Gastrocnemius medialis (tissue), 4 donors: Measurements from ENCODE around the gene MAP2K5.

Experiments used
- POLR2A ChIP-seq, 2 donors: fragments of 450-650 bp; IDR thresholded peaks; one replicate each; pipeline ENCODE4 v1.6.1; 2017; ENCODE audit warnings: antibody characterized with exemption in 2 of 2, mild to moderate bottlenecking in 2 of 2, moderate library complexity in 2 of 2
- TF ChIP-seq, protein P1 (sequence below), 5 experiments: fragments of 450-650 bp in 3 of 5; fragments of 200-600 bp in 2 of 5; sonication (generic) in 2 of 5; IDR thresholded peaks in 4 of 5; conservative IDR thresholded peaks in 1 of 5; 1 replicate in 4 of 5; 2 replicates in 1 of 5; pipeline ENCODE4 v1.5.1; 2016 to 2019; ENCODE audit warnings: antibody characterized with exemption in 5 of 5, mild to moderate bottlenecking in 3 of 5, moderate library complexity in 3 of 5

DNA sequence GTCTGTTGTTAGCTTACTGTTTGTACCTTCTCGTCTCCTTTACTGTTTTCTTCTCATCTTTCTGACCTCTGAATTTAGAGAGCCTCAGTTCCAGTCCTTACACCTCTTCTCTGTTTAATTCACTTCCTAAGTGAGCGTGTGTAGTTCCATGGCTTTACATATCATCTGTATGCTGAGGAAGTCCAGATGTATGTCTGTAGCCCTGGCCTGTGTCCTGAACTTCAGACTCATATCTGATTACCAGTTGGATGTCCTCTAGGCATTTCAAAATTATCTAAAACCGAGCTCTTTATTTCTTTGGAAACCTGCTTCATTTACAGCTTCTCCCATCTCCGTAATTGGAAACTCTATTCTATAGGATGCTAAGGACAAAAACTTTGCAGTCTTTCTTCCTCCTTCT lies 75.8 kb downstream of the MAP2K5 start:
- TF ChIP-seq, protein P1, sequence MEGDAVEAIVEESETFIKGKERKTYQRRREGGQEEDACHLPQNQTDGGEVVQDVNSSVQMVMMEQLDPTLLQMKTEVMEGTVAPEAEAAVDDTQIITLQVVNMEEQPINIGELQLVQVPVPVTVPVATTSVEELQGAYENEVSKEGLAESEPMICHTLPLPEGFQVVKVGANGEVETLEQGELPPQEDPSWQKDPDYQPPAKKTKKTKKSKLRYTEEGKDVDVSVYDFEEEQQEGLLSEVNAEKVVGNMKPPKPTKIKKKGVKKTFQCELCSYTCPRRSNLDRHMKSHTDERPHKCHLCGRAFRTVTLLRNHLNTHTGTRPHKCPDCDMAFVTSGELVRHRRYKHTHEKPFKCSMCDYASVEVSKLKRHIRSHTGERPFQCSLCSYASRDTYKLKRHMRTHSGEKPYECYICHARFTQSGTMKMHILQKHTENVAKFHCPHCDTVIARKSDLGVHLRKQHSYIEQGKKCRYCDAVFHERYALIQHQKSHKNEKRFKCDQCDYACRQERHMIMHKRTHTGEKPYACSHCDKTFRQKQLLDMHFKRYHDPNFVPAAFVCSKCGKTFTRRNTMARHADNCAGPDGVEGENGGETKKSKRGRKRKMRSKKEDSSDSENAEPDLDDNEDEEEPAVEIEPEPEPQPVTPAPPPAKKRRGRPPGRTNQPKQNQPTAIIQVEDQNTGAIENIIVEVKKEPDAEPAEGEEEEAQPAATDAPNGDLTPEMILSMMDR (IDR thresholded peaks at IDR 0.05 in 4 of 5, conservative IDR thresholded peaks at IDR 0.05 in 1 of 5), result no peak
- TF ChIP-seq POLR2A (IDR thresholded peaks at IDR 0.05), result no peak
